GM18511 (cell line): Measurements from ENCODE around the gene LHX8.

Experiments
- ATAC-seq: cut with Tn5 transposase; IDR thresholded peaks from one replicate; pipeline ENCODE4 v1.9.1; 2021; ENCODE audit warnings: mild to moderate bottlenecking, moderate library complexity; ENCODE audit not compliant: unreplicated experiment

LHX8 gene

DNA sequence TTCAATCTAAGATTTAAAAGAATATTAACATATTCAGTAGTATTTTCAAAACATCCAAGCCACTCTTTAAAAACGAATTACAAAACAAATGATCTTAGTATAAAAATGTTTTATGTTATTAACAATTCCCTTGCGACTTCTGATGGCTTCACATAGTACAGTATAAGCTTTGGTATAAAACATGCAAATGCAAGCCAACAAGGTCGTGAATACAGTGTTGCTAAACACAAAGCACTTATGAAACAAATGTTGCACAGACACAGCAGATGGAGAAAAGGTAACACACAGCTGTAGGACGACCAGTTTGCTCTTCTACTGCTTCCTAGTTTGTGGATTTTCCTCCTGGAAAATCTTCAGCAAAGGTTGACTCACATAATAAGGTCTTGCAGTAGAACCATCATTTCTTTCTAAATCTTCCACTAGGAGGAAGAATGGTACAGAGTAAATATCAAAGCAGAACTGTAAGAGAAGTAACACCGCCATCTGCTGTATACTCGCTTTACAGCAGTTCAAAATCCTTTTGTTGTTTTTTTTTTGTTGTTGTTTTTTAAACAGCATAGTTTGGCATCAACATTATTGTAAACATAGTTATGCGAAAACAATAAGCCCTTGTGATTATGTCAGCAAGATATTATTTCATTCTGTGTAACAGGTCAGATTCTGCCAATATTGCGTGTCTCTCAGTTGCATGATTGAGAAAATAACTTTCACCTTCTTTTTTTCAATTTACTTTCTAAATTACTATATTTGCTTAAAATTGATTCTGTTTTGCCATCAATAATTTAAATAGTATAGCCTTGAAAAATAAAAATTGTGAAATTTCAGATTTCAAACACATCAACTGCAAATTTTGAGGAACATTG is 69.5 kb downstream of the LHX8 start:
- peak; percentile 93 for ATAC-seq

DNA sequence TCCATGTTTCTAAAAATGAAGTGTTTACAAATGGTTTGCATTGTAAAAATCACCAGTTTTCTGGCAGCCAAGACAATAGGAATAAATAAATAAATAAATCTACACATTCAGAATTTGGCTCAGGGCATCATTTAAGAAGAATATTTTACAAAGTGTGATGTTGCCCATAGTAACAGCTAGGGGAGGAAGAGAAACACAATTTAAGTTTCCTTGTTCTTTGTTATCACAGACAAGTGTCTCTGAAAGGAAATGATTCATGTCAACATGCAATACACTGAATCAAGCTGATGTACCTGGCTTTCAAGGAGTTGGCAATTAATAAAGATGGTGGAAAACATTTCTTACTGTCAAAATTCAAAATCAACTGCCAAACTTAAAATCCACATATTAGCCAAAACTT is 74.7 kb downstream of the LHX8 start:
- ATAC-seq, result no peak
